PC-9 (cell line): ENCODE measurements around the gene ABCB1.

Experiments used
- EZH2 ChIP-seq: fragments of 200-600 bp; sonication (generic); IDR thresholded peaks from 2 replicates; pipeline ENCODE4 v1.8.0; 2017; ENCODE audit warnings: antibody characterized with exemption, low read depth
- TF ChIP-seq, protein P1 (sequence below): fragments of 200-600 bp; sonication (generic); conservative IDR thresholded peaks from 2 replicates; pipeline ENCODE4 v1.6.1; 2017; ENCODE audit warnings: mixed run types, antibody characterized with exemption, mild to moderate bottlenecking, moderate library complexity

- TF ChIP-seq, protein P1, sequence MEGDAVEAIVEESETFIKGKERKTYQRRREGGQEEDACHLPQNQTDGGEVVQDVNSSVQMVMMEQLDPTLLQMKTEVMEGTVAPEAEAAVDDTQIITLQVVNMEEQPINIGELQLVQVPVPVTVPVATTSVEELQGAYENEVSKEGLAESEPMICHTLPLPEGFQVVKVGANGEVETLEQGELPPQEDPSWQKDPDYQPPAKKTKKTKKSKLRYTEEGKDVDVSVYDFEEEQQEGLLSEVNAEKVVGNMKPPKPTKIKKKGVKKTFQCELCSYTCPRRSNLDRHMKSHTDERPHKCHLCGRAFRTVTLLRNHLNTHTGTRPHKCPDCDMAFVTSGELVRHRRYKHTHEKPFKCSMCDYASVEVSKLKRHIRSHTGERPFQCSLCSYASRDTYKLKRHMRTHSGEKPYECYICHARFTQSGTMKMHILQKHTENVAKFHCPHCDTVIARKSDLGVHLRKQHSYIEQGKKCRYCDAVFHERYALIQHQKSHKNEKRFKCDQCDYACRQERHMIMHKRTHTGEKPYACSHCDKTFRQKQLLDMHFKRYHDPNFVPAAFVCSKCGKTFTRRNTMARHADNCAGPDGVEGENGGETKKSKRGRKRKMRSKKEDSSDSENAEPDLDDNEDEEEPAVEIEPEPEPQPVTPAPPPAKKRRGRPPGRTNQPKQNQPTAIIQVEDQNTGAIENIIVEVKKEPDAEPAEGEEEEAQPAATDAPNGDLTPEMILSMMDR, result no peak
- TF ChIP-seq EZH2, result no peak
Observed at GRCh38 chr7:87518735-87519134, 81.9 kb downstream of the ABCB1 start.
